ENCODE data around the gene GLTP. TPM values are rescaled to one million over a fixed set of nuclear protein-coding genes. Genes with fewer than 3 reads are reported as not detected.

GLTP gene
- total and polyA plus RNA-seq, 4 donors: 31.2 to 49.2 (median 40.8) TPM

DNA sequence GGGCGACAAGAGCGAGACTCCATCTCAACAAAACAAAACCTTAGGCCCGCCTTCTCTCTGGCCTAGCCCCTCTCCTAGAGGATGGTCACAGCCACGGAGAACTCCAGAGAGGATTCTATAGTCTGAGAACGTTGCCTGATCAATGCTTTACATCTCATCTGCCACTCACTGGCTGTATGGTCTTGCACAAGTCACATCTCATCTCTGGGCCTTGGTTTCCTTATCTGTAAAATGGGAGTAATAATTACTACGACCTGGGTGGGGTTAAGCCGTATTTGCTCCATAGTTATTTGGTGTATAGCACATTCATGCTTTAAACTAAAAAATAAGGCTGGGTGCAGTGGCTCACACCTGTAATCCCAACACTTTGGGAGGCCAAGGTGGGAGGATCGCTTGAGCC lies 55.6 kb downstream of the GLTP start:
- Histone ChIP-seq H3K9me3 (ENCODE audit: control insufficient read depth in 4 of 4, insufficient read depth in 3 of 4, low read length in 3 of 4) (no peaks in the 10 kb centered on the region), H3K4me3 (no peak overlapping the region), H3K36me3 (ENCODE audit: control insufficient read depth in 4 of 4, insufficient read depth in 4 of 4, low read length in 4 of 4) (no peaks in the 10 kb centered on the region), H3K27me3 (ENCODE audit: control insufficient read depth in 3 of 3, insufficient read depth in 3 of 3, low read length in 2 of 3) (no peaks in the 10 kb centered on the region), H3K4me1 (ENCODE audit: control insufficient read depth in 5 of 5, insufficient read depth in 5 of 5, low read length in 5 of 5) (no peaks in the 10 kb centered on the region), H3K9ac (ENCODE audit: insufficient read depth in 1 of 2, low read length in 2 of 2) (no peak overlapping the region), H3K27ac (ENCODE audit: low read depth in 1 of 2, low read length in 1 of 2) (no peak overlapping the region)
- ATAC-seq (ENCODE audit: insufficient read depth, low FRiP score) (no peak), DNase-seq (no peak)
- no peak for TF ChIP-seq CTCF (IDR thresholded peaks at IDR 0.05; ENCODE audit: control extremely low read depth, extremely low read depth)
- WGBS, 2 donors: 91 to 95% methylated on average over 8 of the region's 8 CpGs

- Histone ChIP-seq H3K4me3 (no peak overlapping the region), H3K36me3 (ENCODE audit: control insufficient read depth in 4 of 4, insufficient read depth in 4 of 4, low read length in 4 of 4) (no peaks in the 10 kb centered on the region), H3K4me1 (ENCODE audit: control insufficient read depth in 5 of 5, insufficient read depth in 5 of 5, low read length in 5 of 5) (peaks cover 0 to 5% (median 0%) of the 10 kb centered on the region in 5 donors), H3K27ac (ENCODE audit: low read depth in 1 of 2, low read length in 1 of 2) (no peak overlapping the region), H3K27me3 (ENCODE audit: control insufficient read depth in 3 of 3, insufficient read depth in 3 of 3, low read length in 2 of 3) (no peaks in the 10 kb centered on the region), H3K9ac (ENCODE audit: insufficient read depth in 1 of 2, low read length in 2 of 2) (no peak overlapping the region), H3K9me3 (ENCODE audit: control insufficient read depth in 4 of 4, insufficient read depth in 3 of 4, low read length in 3 of 4) (no peaks in the 10 kb centered on the region)
- DNase-seq: no peak
- no peak for ATAC-seq (ENCODE audit: insufficient read depth, low FRiP score)
- TF ChIP-seq CTCF (IDR thresholded peaks at IDR 0.05; ENCODE audit: control extremely low read depth, extremely low read depth): no peak
- 72 to 83% methylated on average over 15 of the region's 15 CpGs for WGBS, 2 donors
Observed at GRCh38 chr12:109822951-109823411, 57.4 kb downstream of the GLTP start.

DNA sequence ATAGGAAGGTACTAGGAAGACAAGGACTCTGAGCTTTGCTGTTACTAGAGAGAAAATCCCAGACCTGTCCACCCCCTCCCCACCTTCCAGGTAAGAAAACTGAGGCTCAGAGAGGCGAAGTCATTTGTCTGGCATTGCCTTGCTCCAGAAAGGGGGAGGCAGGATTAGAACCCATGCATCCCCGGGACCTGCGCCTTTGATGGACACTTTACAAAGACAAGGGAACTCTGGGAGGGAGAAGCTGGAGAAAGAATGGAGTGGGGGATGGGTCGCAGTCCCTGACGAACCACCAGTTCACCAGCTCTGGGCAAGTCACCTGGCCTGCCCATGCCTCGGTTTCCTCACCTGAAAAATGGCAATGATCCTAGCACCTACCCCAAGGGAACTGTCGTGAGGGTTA lies 57.9 kb downstream of the GLTP start:
- Histone ChIP-seq H3K36me3 (ENCODE audit: control insufficient read depth in 4 of 4, insufficient read depth in 4 of 4, low read length in 4 of 4) (no peaks in the 10 kb centered on the region), H3K27ac (ENCODE audit: low read depth in 1 of 2, low read length in 1 of 2) (no peak overlapping the region), H3K27me3 (ENCODE audit: control insufficient read depth in 3 of 3, insufficient read depth in 3 of 3, low read length in 2 of 3) (no peaks in the 10 kb centered on the region), H3K4me3 (no peak overlapping the region), H3K9ac (ENCODE audit: insufficient read depth in 1 of 2, low read length in 2 of 2) (no peak overlapping the region), H3K9me3 (ENCODE audit: control insufficient read depth in 4 of 4, insufficient read depth in 3 of 4, low read length in 3 of 4) (no peaks in the 10 kb centered on the region), H3K4me1 (ENCODE audit: control insufficient read depth in 5 of 5, insufficient read depth in 5 of 5, low read length in 5 of 5) (peaks cover 0 to 5% (median 0%) of the 10 kb centered on the region in 5 donors)
- no peak for ATAC-seq (ENCODE audit: insufficient read depth, low FRiP score)
- WGBS, 2 donors: 85 to 87% methylated on average over 7 of the region's 7 CpGs
- no peak for TF ChIP-seq CTCF (IDR thresholded peaks at IDR 0.05; ENCODE audit: control extremely low read depth, extremely low read depth)
- DNase-seq: no peak

- Histone ChIP-seq H3K27me3 (ENCODE audit: control insufficient read depth in 3 of 3, insufficient read depth in 3 of 3, low read length in 2 of 3) (no peaks in the 10 kb centered on the region), H3K4me3 (no peak overlapping the region), H3K9me3 (ENCODE audit: control insufficient read depth in 4 of 4, insufficient read depth in 3 of 4, low read length in 3 of 4) (no peaks in the 10 kb centered on the region), H3K9ac (ENCODE audit: insufficient read depth in 1 of 2, low read length in 2 of 2) (no peak overlapping the region), H3K27ac (ENCODE audit: low read depth in 1 of 2, low read length in 1 of 2) (no peak overlapping the region), H3K36me3 (ENCODE audit: control insufficient read depth in 4 of 4, insufficient read depth in 4 of 4, low read length in 4 of 4) (no peaks in the 10 kb centered on the region), H3K4me1 (ENCODE audit: control insufficient read depth in 5 of 5, insufficient read depth in 5 of 5, low read length in 5 of 5) (peaks cover 0 to 5% (median 0%) of the 10 kb centered on the region in 5 donors)
- ATAC-seq (ENCODE audit: insufficient read depth, low FRiP score) (no peak), DNase-seq (no peak)
- no peak for TF ChIP-seq CTCF (IDR thresholded peaks at IDR 0.05; ENCODE audit: control extremely low read depth, extremely low read depth)
Observed at GRCh38 chr12:109821968-109822367, 58.4 kb downstream of the GLTP start.

All from lung (tissue), 12 donors.